OCI-LY7 (cell line): Measurements from ENCODE around the gene GUCY1A2. TPM values are rescaled to one million over a fixed set of nuclear protein-coding genes. Genes with fewer than 3 reads are reported as not detected.

Source experiments
- BruUV-seq: library from RNA; stranded (reverse); fragments of 400-500 nt; replicated peaks from 2 replicates; lab custom pipeline; 2021; lab: Mats Ljungman, UMichigan
- CTCF ChIA-PET: fragments of 300-600 bp; sonication (Branson Sonifier 250); formaldehyde crosslinking; loops from one replicate; lab custom pipeline; 2022; ENCODE audit warnings: antibody characterized with exemption; ENCODE audit not compliant: unreplicated experiment; lab: Charles Lee
- POLR2A ChIA-PET: fragments of 300-600 bp; sonication (Branson Sonifier 250); formaldehyde crosslinking; loops from one replicate; lab custom pipeline; 2022; ENCODE audit warnings: antibody characterized with exemption; lab: Charles Lee
- DNase-seq: peaks from one replicate; pipeline ENCODE4 v3.0.0-alpha.2; 2015; ENCODE audit warnings: low spot score
- H2AFZ ChIP-seq: fragments of 200-600 bp; sonication (generic), shearing (Covaris generic); 2 replicates; pipeline ENCODE4 v1.6.1; 2014; ENCODE audit warnings: mild to moderate bottlenecking, antibody characterized with exemption, low read length, moderate library complexity
- H3K27ac ChIP-seq: fragments of 200-600 bp; sonication (generic); 2 replicates; pipeline ENCODE4 v1.5.1; 2014; ENCODE audit warnings: mixed run types, low read depth, mild to moderate bottlenecking, moderate library complexity, low read length, inconsistent platforms; ENCODE audit not compliant: poor library complexity, severe bottlenecking
- H3K36me3 ChIP-seq: fragments of 200-600 bp; sonication (generic); 2 replicates; pipeline ENCODE4 v1.6.1; 2014; ENCODE audit warnings: mild to moderate bottlenecking, antibody characterized with exemption, low read length, moderate library complexity, mixed read lengths; ENCODE audit not compliant: insufficient read depth
- H3K4me1 ChIP-seq: fragments of 200-600 bp; sonication (generic); 2 replicates; pipeline ENCODE4 v1.5.1; 2014; ENCODE audit warnings: mild to moderate bottlenecking, low read length; ENCODE audit not compliant: insufficient read depth, poor library complexity, severe bottlenecking
- H3K4me2 ChIP-seq: fragments of 200-600 bp; sonication (generic); 2 replicates; pipeline ENCODE4 v1.6.1; 2014; ENCODE audit warnings: mild to moderate bottlenecking, low read length
- H3K4me3 ChIP-seq: fragments of 200-600 bp; sonication (generic); 2 replicates; pipeline ENCODE4 v1.5.1; 2014; ENCODE audit warnings: mild to moderate bottlenecking, low read depth, low read length; ENCODE audit not compliant: poor library complexity, severe bottlenecking
- H3K79me2 ChIP-seq: fragments of 200-600 bp; sonication (generic); 2 replicates; pipeline ENCODE4 v1.6.1; 2016; ENCODE audit warnings: low read depth, mild to moderate bottlenecking, low read length, moderate library complexity, mixed read lengths; ENCODE audit not compliant: insufficient read depth
- H3K9me2 ChIP-seq: fragments of 200-600 bp; sonication (generic); 2 replicates; pipeline ENCODE4 v1.6.1; 2016; ENCODE audit warnings: mild to moderate bottlenecking, low read length, mixed read lengths; ENCODE audit not compliant: insufficient read depth
- H3K9me3 ChIP-seq: fragments of 200-600 bp; sonication (generic); 2 replicates; pipeline ENCODE4 v1.6.1; 2014; ENCODE audit warnings: mild to moderate bottlenecking, mixed run types, low read length, mixed read lengths
- H4K20me1 ChIP-seq: fragments of 200-600 bp; sonication (generic); 2 replicates; pipeline ENCODE4 v1.6.1; 2014; ENCODE audit warnings: mild to moderate bottlenecking, antibody characterized with exemption, low read length, moderate library complexity, mixed read lengths; ENCODE audit not compliant: insufficient read depth
- EZH2phosphoT487 ChIP-seq: fragments of 200-600 bp; sonication (generic); IDR thresholded peaks from 2 replicates; pipeline ENCODE4 v1.6.1; 2018; ENCODE audit warnings: low read depth, borderline replicate concordance, mild to moderate bottlenecking, mixed run types, antibody characterized with exemption, low read length, moderate library complexity, mixed read lengths
- intact Hi-C: fragments of 100-400 bp; cut with micrococcal nuclease; formaldehyde crosslinking; loops from one replicate; pipeline ENCODE4 v1.10.0; 2022; ENCODE audit not compliant: unreplicated experiment
- total RNA-seq, 2 experiments: library from RNA; depleted of rRNA in 1 of 2; stranded (reverse); fragments of >200 nt in 1 of 2; shearing (Covaris generic) in 1 of 2; gene quantifications; 2 replicates each; pipeline ENCODE4 v1.2.3, GENCODE V29; 2014 to 2022
- TF ChIP-seq, protein P1 (sequence below): fragments of 200-600 bp; sonication (generic); conservative IDR thresholded peaks from 2 replicates; pipeline ENCODE4 v1.5.1; 2014; ENCODE audit warnings: mild to moderate bottlenecking, antibody characterized with exemption, low read length, moderate library complexity, mixed read lengths

GUCY1A2 gene
- total RNA-seq, 2 experiments from 2014 or later: under 0.01 TPM; not detected in 1

DNA sequence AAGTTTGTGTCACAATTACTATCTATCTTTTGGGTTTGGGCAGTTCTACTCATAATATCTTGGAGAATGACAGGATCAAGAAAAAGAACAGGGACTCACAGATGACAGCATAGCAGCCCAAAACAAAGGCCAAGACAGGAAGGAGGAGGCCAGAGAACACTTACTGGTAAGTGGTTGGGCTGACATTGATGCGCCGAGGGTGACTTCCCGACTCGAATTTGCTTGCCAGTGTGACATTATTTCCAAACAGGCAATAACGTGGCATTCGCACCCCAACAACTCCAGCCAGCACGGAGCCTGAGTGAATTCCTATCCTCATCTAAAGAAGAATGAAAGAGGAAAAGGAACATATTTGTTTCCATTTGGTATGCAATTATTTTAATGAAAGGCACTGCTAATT, 309.9 kb downstream of the GUCY1A2 start:
- H3K4me2 ChIP-seq: no peak overlapping the region
- H3K4me3 ChIP-seq: no peak overlapping the region
- POLR2A ChIA-PET: no interaction called here
- CTCF ChIA-PET: no interaction called here
- no peak overlapping the region for H3K27ac ChIP-seq
- H3K79me2 ChIP-seq: no peaks in the 10 kb centered on the region
- H3K9me2 ChIP-seq: no peaks in the 10 kb centered on the region
- no peak overlapping the region for H2AFZ ChIP-seq
- H3K4me1 ChIP-seq: no peaks in the 10 kb centered on the region
- no peaks in the 10 kb centered on the region for H3K36me3 ChIP-seq
- H3K9me3 ChIP-seq: no peaks in the 10 kb centered on the region
- no peaks in the 10 kb centered on the region for H4K20me1 ChIP-seq
- no peak for TF ChIP-seq EZH2phosphoT487
- TF ChIP-seq, protein P1, sequence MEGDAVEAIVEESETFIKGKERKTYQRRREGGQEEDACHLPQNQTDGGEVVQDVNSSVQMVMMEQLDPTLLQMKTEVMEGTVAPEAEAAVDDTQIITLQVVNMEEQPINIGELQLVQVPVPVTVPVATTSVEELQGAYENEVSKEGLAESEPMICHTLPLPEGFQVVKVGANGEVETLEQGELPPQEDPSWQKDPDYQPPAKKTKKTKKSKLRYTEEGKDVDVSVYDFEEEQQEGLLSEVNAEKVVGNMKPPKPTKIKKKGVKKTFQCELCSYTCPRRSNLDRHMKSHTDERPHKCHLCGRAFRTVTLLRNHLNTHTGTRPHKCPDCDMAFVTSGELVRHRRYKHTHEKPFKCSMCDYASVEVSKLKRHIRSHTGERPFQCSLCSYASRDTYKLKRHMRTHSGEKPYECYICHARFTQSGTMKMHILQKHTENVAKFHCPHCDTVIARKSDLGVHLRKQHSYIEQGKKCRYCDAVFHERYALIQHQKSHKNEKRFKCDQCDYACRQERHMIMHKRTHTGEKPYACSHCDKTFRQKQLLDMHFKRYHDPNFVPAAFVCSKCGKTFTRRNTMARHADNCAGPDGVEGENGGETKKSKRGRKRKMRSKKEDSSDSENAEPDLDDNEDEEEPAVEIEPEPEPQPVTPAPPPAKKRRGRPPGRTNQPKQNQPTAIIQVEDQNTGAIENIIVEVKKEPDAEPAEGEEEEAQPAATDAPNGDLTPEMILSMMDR: no peak
- intact Hi-C loops: no loop called here
- no peak for DNase-seq
- BruUV-seq: no TSS peak

DNA sequence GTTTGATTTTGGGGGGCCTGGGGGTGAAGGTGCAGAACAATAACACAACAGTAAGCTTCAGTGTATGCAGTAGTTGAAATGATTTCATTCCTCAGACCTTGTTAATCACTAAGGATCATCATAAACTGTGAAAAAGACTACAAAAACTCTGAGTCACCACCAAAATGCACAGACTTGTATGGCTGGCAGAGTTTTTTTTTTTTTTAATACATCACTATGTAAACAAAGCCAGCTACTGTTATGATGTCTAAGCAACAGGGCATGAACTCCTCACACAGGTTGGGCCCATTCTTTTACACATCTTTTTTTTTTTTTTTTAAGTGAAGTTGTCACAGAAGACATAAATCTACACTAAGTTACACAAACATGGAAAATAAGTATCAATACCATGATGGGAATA, 311.9 kb downstream of the GUCY1A2 start:
- Histone ChIP-seq H3K9me3 (no peaks in the 10 kb centered on the region), H3K36me3 (no peaks in the 10 kb centered on the region), H4K20me1 (no peaks in the 10 kb centered on the region), H3K4me1 (no peaks in the 10 kb centered on the region), H3K4me3 (no peak overlapping the region), H3K9me2 (no peaks in the 10 kb centered on the region), H3K4me2 (no peak overlapping the region), H3K27ac (no peak overlapping the region), H2AFZ (no peak overlapping the region), H3K79me2 (no peaks in the 10 kb centered on the region)
- BruUV-seq: no TSS peak
- POLR2A ChIA-PET: no interaction called here
- CTCF ChIA-PET: no interaction called here
- intact Hi-C loops: no loop called here
- DNase-seq: no peak
- TF ChIP-seq, protein P1: no peak
- TF ChIP-seq EZH2phosphoT487: no peak

DNA sequence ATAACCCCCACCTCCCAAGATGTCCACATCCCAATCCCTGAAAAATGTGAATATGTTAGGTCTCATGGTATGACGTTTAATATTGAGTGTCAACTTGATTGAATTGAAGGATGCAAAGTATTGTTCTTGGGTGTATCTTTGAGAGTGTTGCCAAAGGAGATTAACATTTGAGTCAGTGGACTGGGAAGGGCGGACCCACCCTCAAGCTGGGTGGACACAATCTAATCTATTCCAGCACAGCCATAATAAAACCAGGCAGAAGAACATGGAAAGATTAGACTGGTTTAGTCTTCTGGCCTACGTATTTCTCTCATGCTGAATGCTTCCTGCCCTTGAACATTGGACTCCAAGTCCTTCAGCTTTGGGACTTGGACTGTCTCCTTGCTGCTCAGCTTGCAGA, 315.5 kb downstream of the GUCY1A2 start:
- H3K9me2 ChIP-seq: no peaks in the 10 kb centered on the region
- H3K79me2 ChIP-seq: no peaks in the 10 kb centered on the region
- H3K4me3 ChIP-seq: no peak overlapping the region
- no TSS peak for BruUV-seq
- POLR2A ChIA-PET: no interaction called here
- H3K36me3 ChIP-seq: no peaks in the 10 kb centered on the region
- no peaks in the 10 kb centered on the region for H4K20me1 ChIP-seq
- H3K4me1 ChIP-seq: no peaks in the 10 kb centered on the region
- intact Hi-C loops: no loop called here
- no peak overlapping the region for H3K27ac ChIP-seq
- H3K4me2 ChIP-seq: no peak overlapping the region
- no peaks in the 10 kb centered on the region for H3K9me3 ChIP-seq
- DNase-seq: no peak
- CTCF ChIA-PET: no interaction called here
- TF ChIP-seq EZH2phosphoT487: no peak
- TF ChIP-seq, protein P1: no peak
- H2AFZ ChIP-seq: no peak overlapping the region
